ENCODE measurements around the gene SLCO2A1. TPM values are rescaled to one million over a fixed set of nuclear protein-coding genes. Genes with fewer than 3 reads are reported as not detected.

SLCO2A1 gene
- total and polyA plus RNA-seq, 2 experiments from 2014 or later = 0.31 to 1.0 TPM

- TF ChIP-seq CTCF (conservative IDR thresholded peaks at IDR 0.05; ENCODE audit: low read depth in 2 of 2) (no peak), ZNF462 (CRISPR knock-in tag; IDR thresholded peaks at IDR 0.05) (no peak)
These were observed 31.7 kb downstream of the SLCO2A1 start (continued) for GRCh38 chr3:133997871-133998635.

DNA sequence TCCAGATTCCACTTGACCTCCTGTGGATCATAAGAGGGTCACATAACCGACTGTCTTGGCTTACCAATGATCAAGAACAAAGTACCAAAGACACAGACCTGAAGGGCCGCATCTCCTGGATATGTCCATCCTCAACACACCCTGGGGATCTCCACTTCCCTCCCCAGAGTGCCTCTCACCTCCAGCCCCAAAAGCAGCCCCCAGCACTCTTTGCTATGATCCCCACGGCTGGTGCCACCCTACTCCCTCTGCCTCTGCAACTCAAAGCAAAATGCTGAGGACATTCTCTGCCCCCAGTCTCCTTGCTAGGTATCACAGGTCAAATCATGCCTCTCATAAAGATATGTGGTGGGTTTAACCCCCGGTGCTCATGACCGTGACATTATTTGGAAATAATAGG lies 32.7 kb downstream of the SLCO2A1 start:
- H3K4me2 ChIP-seq = no peak overlapping the region
- H4K20me1 ChIP-seq (replicated peaks; ENCODE audit: insufficient read depth) = no peaks in the 10 kb centered on the region
- H3K79me2 ChIP-seq (replicated peaks; ENCODE audit: insufficient read depth) = no peaks in the 10 kb centered on the region
- Mint-ChIP-seq H3K9me3 (peaks cover 3% of the 10 kb centered on the region; the same call in 1 of the 3 replicates), H3K27ac (no peak overlapping the region), H3K4me1 (peaks cover 4% of the 10 kb centered on the region; the same call in 1 of the 3 replicates), H3K4me3 (no peak overlapping the region), H3K36me3 (ENCODE audit: low read depth) (no peaks in the 10 kb centered on the region; the same call in 2 of the 3 replicates), H3K27me3 (ENCODE audit: insufficient read depth, low read depth, poor library complexity) (peaks cover 11% of the 10 kb centered on the region)
- no peaks in the 10 kb centered on the region for H3K27me3 ChIP-seq (ENCODE audit: insufficient read depth)
- no peak overlapping the region for H2AFZ ChIP-seq
- no peak overlapping the region for H3K27ac ChIP-seq (ENCODE audit: low read depth)
- no peaks in the 10 kb centered on the region for H3F3A ChIP-seq (replicated peaks; ENCODE audit: low read depth)
- H3K4me1 ChIP-seq (ENCODE audit: insufficient read depth) = no peaks in the 10 kb centered on the region
- no peak for ATAC-seq
- no peaks in the 10 kb centered on the region for H3K36me3 ChIP-seq (ENCODE audit: insufficient read depth)
- no peak overlapping the region for H3K4me3 ChIP-seq
- no peak for DNase-seq (ENCODE audit: low spot score)
- H3K9me2 ChIP-seq (ENCODE audit: insufficient read depth) = no peaks in the 10 kb centered on the region
- no peak for TF ChIP-seq POLR2AphosphoS5 (IDR thresholded peaks at IDR 0.05; ENCODE audit: low read depth)
- TF ChIP-seq, protein P1, sequence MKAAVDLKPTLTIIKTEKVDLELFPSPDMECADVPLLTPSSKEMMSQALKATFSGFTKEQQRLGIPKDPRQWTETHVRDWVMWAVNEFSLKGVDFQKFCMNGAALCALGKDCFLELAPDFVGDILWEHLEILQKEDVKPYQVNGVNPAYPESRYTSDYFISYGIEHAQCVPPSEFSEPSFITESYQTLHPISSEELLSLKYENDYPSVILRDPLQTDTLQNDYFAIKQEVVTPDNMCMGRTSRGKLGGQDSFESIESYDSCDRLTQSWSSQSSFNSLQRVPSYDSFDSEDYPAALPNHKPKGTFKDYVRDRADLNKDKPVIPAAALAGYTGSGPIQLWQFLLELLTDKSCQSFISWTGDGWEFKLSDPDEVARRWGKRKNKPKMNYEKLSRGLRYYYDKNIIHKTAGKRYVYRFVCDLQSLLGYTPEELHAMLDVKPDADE (IDR thresholded peaks at IDR 0.05) = no peak
- no peak for TF ChIP-seq EZH2 (IDR thresholded peaks at IDR 0.05; ENCODE audit: low read depth, unreplicated experiment)
- no peak for TF ChIP-seq ZNF114 (CRISPR knock-in tag; IDR thresholded peaks at IDR 0.05)
- TF ChIP-seq CREB1 (CRISPR knock-in tag; IDR thresholded peaks at IDR 0.05; ENCODE audit: low read depth) = no peak
- TF ChIP-seq STAT1 (IDR thresholded peaks at IDR 0.05; ENCODE audit: unreplicated experiment) = no peak
- TF ChIP-seq CTCF (conservative IDR thresholded peaks at IDR 0.05; ENCODE audit: low read depth in 2 of 2) = no peak
- TF ChIP-seq ZNF331 (CRISPR knock-in tag; IDR thresholded peaks at IDR 0.05; ENCODE audit: low read depth) = no peak
- TF ChIP-seq NANOG (IDR thresholded peaks at IDR 0.05; ENCODE audit: borderline replicate concordance) = no peak

All from GM23338 (cell line).